GM23248 (cell line): Measurements from ENCODE around the gene GALNT18. TPM values are rescaled to one million over a fixed set of nuclear protein-coding genes. Genes with fewer than 3 reads are reported as not detected.

Experiments used
- DNase-seq: peaks from one replicate; pipeline ENCODE4 v3.0.0-alpha.2; 2015
- H2AFZ ChIP-seq: fragments of 200-600 bp; sonication (generic); 2 replicates; pipeline ENCODE4 v1.6.1; 2016; ENCODE audit warnings: antibody characterized with exemption
- H3F3A ChIP-seq: fragments of 200-600 bp; sonication (generic); 2 replicates; pipeline ENCODE4 v1.6.1; 2016; ENCODE audit warnings: mild to moderate bottlenecking, antibody characterized with exemption, mixed run types; ENCODE audit not compliant: insufficient read depth
- H3K27ac ChIP-seq: fragments of 200-600 bp; sonication (generic); 2 replicates; pipeline ENCODE4 v1.5.1; 2016; ENCODE audit warnings: mild to moderate bottlenecking
- H3K27me3 ChIP-seq: fragments of 200-600 bp; sonication (generic); replicated peaks from 2 replicates; pipeline ENCODE4 v1.6.1; 2016; ENCODE audit warnings: mild to moderate bottlenecking; ENCODE audit not compliant: insufficient read depth
- H3K36me3 ChIP-seq: fragments of 200-600 bp; sonication (generic); 2 replicates; pipeline ENCODE4 v1.6.1; 2016; ENCODE audit warnings: low read depth, mild to moderate bottlenecking
- H3K4me1 ChIP-seq: fragments of 200-600 bp; sonication (generic); 2 replicates; pipeline ENCODE4 v1.6.1; 2016; ENCODE audit warnings: mild to moderate bottlenecking; ENCODE audit not compliant: insufficient read depth
- H3K4me2 ChIP-seq: fragments of 200-600 bp; sonication (generic); one replicate; pipeline ENCODE4 v1.6.1; 2016; ENCODE audit warnings: mild to moderate bottlenecking; ENCODE audit not compliant: unreplicated experiment
- H3K4me3 ChIP-seq: fragments of 200-600 bp; sonication (generic); 2 replicates; pipeline ENCODE4 v1.5.1; 2016; ENCODE audit warnings: mild to moderate bottlenecking
- H3K79me2 ChIP-seq: fragments of 200-600 bp; sonication (generic); 2 replicates; pipeline ENCODE4 v1.6.1; 2016; ENCODE audit warnings: mild to moderate bottlenecking; ENCODE audit not compliant: insufficient read depth
- H3K9ac ChIP-seq: fragments of 200-600 bp; sonication (generic); 2 replicates; pipeline ENCODE4 v1.6.1; 2016; ENCODE audit warnings: mild to moderate bottlenecking
- H3K9me2 ChIP-seq: fragments of 200-600 bp; sonication (generic); 2 replicates; pipeline ENCODE4 v1.6.1; 2016; ENCODE audit warnings: mixed run types, mild to moderate bottlenecking, moderate library complexity; ENCODE audit not compliant: insufficient read depth
- H3K9me3 ChIP-seq: fragments of 200-600 bp; sonication (generic); one replicate; pipeline ENCODE4 v1.6.1; 2017; ENCODE audit warnings: low read depth
- H4K20me1 ChIP-seq: fragments of 200-600 bp; sonication (generic); 2 replicates; pipeline ENCODE4 v1.6.0; 2016; ENCODE audit not compliant: insufficient read depth
- EZH2 ChIP-seq: fragments of 200-600 bp; sonication (generic); IDR thresholded peaks from 2 replicates; pipeline ENCODE4 v1.6.1; 2018; ENCODE audit warnings: antibody characterized with exemption, mild to moderate bottlenecking; ENCODE audit not compliant: insufficient read depth, poor library complexity, severe bottlenecking
- EZH2phosphoT487 ChIP-seq: fragments of 200-600 bp; sonication (generic); IDR thresholded peaks from 2 replicates; pipeline ENCODE4 v1.6.1; 2018; ENCODE audit warnings: antibody characterized with exemption, moderate library complexity, mild to moderate bottlenecking, low read depth; ENCODE audit not compliant: insufficient read depth
- WGBS, 2 experiments: methylation state at CpG; one replicate each; pipeline ENCODE4 v1.1.6; 2015 to 2017; ENCODE audit warnings: low lambda C conversion rate in 2 of 2, low coverage in 1 of 2; ENCODE audit errors: missing lambda C conversion rate in 2 of 2; 5-methylcytosine and 5-hydroxymethylcytosine counted together
- in situ Hi-C: fragments of 300-500 bp; cut with MboI; formaldehyde crosslinking; loops from 2 replicates; pipeline ENCODE4 v1.15.0; 2020
- polyA plus RNA-seq: library from polyadenylated mRNA; unstranded; fragments of >200 nt; fragmentation: Nextera tagmentation; extraction: Ambion mirVana; gene quantifications from 2 replicates; pipeline ENCODE4 v1.2.1, GENCODE V29; 2016
- total RNA-seq: library from RNA; depleted of rRNA; stranded (reverse); fragments of >200 nt; shearing (Covaris generic); gene quantifications from 2 replicates; pipeline ENCODE4 v1.2.3, GENCODE V29; 2014

The GALNT18 gene
- total and polyA plus RNA-seq, 2 experiments from 2014 or later: 4.1 to 5.6 TPM

DNA sequence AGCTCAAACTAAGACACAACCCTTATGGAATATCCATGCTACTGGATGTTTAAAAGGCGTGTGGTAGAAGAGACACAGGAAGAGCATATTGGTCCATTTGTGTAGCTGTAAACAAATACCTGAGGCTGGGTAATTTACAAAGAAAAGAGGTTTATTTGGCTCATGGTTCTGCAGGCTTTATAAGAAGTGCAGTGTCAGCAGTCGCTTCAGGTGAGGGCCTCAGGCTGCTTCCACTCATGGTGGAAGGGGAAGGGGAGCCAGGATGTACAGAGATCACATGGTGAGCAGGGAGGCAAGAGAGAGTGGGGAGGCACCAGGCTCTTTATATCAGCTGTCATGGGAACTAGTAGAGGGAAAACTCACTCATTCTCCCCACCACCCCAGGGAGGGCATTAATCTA lies 237.0 kb downstream of the GALNT18 start:
- Histone ChIP-seq H3K4me1 (no peaks in the 10 kb centered on the region), H3K27ac (no peak overlapping the region), H3K4me3 (no peak overlapping the region), H3K9ac (no peak overlapping the region), H3K4me2 (no peak overlapping the region), H3K36me3 (no peaks in the 10 kb centered on the region), H4K20me1 (no peaks in the 10 kb centered on the region), H3F3A (no peaks in the 10 kb centered on the region), H2AFZ (no peak overlapping the region), H3K9me3 (no peaks in the 10 kb centered on the region), H3K79me2 (no peaks in the 10 kb centered on the region), H3K27me3 (no peaks in the 10 kb centered on the region), H3K9me2 (no peaks in the 10 kb centered on the region)
- TF ChIP-seq EZH2phosphoT487 (no peak), EZH2 (no peak)
- in situ Hi-C loops: no loop called here
- WGBS, 2 experiments: 85 to 89% methylated on average over 2 of the region's 2 CpGs
- no peak for DNase-seq

DNA sequence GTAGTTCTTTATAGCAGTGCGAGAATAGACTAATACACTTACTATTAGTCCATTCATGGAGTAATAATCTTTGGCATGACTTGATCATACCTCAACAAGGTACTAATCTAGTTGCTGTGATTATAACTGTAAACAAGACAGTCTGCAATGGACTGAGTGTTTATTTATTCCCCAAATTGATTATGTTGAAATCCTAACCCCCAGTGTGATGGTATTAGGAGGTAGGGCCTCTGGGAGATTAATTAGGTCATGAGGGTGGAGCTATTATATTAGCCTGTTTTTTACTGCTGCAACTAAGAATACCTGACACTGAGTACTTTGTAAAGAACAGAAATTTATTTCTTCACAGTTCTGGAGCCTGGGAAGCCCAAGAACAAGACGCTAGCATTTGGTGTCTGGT lies 237.8 kb downstream of the GALNT18 start:
- no peak overlapping the region for H3K4me2 ChIP-seq
- H2AFZ ChIP-seq: no peak overlapping the region
- DNase-seq: no peak
- no peak overlapping the region for H3K27ac ChIP-seq
- H3K4me1 ChIP-seq: no peaks in the 10 kb centered on the region
- in situ Hi-C loops: no loop called here
- no peak for TF ChIP-seq EZH2
- no peak for TF ChIP-seq EZH2phosphoT487
- H3K79me2 ChIP-seq: no peaks in the 10 kb centered on the region
- H3K4me3 ChIP-seq: no peak overlapping the region
- H3F3A ChIP-seq: no peaks in the 10 kb centered on the region
- H3K9ac ChIP-seq: no peak overlapping the region
- H3K27me3 ChIP-seq: no peaks in the 10 kb centered on the region
- no peaks in the 10 kb centered on the region for H3K9me3 ChIP-seq
- H4K20me1 ChIP-seq: no peaks in the 10 kb centered on the region
- H3K36me3 ChIP-seq: no peaks in the 10 kb centered on the region
- no peaks in the 10 kb centered on the region for H3K9me2 ChIP-seq
- WGBS, 2 experiments: 72 to 74% methylated on average over 2 of the region's 2 CpGs

DNA sequence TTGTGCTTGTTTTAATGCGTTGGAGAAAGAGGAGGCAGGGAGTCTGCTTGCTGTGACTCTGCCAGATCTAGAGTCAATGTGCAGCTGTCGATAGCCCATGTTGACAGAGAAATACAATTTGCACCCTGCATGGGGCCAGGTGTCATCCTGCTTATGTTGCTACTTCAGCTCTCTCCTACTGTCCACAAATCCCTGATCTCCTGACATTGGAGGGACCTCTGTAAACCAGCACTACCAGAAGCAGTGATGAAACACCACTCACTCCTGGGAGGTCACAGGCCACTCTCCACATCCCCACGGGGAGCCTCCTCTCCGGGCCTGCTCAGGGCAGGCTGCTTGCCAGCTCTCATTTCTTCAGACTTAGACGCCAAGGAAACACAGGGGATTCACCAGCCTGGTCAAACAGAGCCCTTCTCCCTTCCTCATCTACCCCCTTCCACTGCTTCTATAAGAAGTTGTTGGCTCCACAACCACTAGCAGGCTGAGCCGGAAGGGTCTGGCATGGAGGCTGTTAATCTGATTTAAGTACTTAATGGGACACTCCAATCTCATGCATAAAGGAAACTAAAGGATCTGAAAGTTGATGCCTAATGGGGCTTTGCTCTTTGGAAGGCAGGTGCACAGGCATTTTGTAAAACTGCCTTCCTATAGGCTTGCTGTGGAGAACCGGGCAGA lies 238.8 kb downstream of the GALNT18 start:
- WGBS, 2 experiments: 75 to 80% methylated on average over 7 of the region's 7 CpGs
- no peaks in the 10 kb centered on the region for H3K79me2 ChIP-seq
- H3K9me2 ChIP-seq: no peaks in the 10 kb centered on the region
- no peaks in the 10 kb centered on the region for H3K36me3 ChIP-seq
- no peak overlapping the region for H3K4me3 ChIP-seq
- no peaks in the 10 kb centered on the region for H3K4me1 ChIP-seq
- TF ChIP-seq EZH2phosphoT487: no peak
- no peak for TF ChIP-seq EZH2
- H3K9ac ChIP-seq: no peak overlapping the region
- H4K20me1 ChIP-seq: no peaks in the 10 kb centered on the region
- no peak for DNase-seq
- H3K27me3 ChIP-seq: no peaks in the 10 kb centered on the region
- no peak overlapping the region for H3K27ac ChIP-seq
- in situ Hi-C loops: no loop called here
- no peak overlapping the region for H2AFZ ChIP-seq
- H3K9me3 ChIP-seq: no peaks in the 10 kb centered on the region
- H3K4me2 ChIP-seq: no peak overlapping the region
- no peaks in the 10 kb centered on the region for H3F3A ChIP-seq

DNA sequence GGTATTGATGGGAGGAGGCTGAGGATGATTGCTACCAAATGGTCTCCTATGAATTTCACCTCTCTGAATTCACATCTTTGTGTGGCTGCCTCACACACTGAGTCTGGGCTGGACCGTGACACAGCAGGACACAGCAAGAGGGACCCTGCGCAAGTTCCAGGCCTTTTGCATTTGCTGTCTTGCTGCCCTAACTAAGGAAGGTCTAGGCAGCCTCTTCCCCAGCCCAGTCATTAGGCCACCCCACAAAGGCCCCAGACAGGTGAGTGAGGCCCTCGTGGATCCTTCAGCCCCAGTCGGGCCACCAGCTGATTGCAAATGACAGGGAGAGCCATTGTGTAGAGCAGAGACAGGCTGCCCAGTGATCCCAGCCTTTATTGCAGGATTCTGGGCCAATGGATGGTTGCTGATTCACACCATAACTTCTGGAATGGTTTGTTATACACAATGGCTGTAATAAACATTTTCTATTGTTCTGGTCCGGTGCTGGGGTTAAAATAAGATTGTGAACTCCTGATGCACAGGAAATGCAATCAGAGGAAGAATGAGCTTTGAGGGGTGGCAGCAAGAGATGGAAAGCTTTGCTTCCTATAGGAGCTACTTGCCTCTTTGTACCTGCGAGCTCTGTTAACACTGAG lies 240.2 kb downstream of the GALNT18 start:
- H3K36me3 ChIP-seq: no peaks in the 10 kb centered on the region
- in situ Hi-C loops: no loop called here
- TF ChIP-seq EZH2 (no peak), EZH2phosphoT487 (no peak)
- no peaks in the 10 kb centered on the region for H3K4me1 ChIP-seq
- H3K4me3 ChIP-seq: no peak overlapping the region
- H3K79me2 ChIP-seq: no peaks in the 10 kb centered on the region
- H3F3A ChIP-seq: no peaks in the 10 kb centered on the region
- no peak overlapping the region for H2AFZ ChIP-seq
- H4K20me1 ChIP-seq: no peaks in the 10 kb centered on the region
- DNase-seq: no peak
- no peak overlapping the region for H3K27ac ChIP-seq
- 75 to 76% methylated on average over 6 of the region's 6 CpGs for WGBS, 2 experiments
- no peaks in the 10 kb centered on the region for H3K27me3 ChIP-seq
- H3K9me2 ChIP-seq: no peaks in the 10 kb centered on the region
- H3K9me3 ChIP-seq: no peaks in the 10 kb centered on the region
- H3K9ac ChIP-seq: no peak overlapping the region
- H3K4me2 ChIP-seq: no peak overlapping the region
